AG04449 (cell line): ENCODE data around the gene PPP4R4.

Source experiments
- CTCF ChIA-PET: fragments of 350-600 bp; formaldehyde crosslinking; extraction: SDS; loops from one replicate; lab custom pipeline; 2021; ENCODE audit warnings: antibody characterized with exemption; lab: Yijun Ruan, JAX
- POLR2A ChIA-PET: fragments of 400-600, 350-600 bp; formaldehyde crosslinking; extraction: SDS; loops from one replicate; lab custom pipeline; 2020; ENCODE audit warnings: antibody characterized with exemption, inconsistent platforms; lab: Yijun Ruan, JAX
- DNase-seq: peaks from one replicate; pipeline ENCODE4 v3.0.0-alpha.2; 2010; ENCODE audit warnings: low read depth, low spot score
- H3K4me3 ChIP-seq: 2 replicates; pipeline ENCODE4 v1.5.1; 2011; ENCODE audit warnings: low read depth, mild to moderate bottlenecking, control low read depth, low read length
- CTCF ChIP-seq: IDR thresholded peaks from one replicate; pipeline ENCODE4 v1.5.1; 2011; ENCODE audit warnings: mild to moderate bottlenecking, moderate library complexity, low read length, control low read depth, inconsistent platforms; ENCODE audit not compliant: insufficient read depth; ENCODE audit errors: missing control alignments

The PPP4R4 gene

DNA sequence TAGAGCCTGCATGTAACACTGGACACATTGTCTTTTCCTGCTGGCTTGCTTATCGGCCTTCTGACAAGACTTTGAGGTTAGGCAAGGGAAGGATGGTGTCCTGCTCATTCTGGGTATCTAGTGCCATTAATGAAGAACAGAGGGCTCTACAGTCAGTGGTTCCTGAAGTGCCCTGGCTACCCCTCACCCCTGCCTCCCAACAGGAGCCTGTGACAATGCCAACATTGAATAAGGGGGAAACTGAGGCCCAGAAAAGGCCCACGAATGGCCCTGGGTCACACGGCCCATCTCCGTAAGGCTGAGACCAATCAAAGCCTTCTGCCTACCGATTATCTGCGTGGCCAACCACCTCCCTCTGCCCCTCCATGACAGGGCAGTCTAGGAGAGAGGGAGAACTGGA lies 46.8 kb upstream of the PPP4R4 start:
- ChIA-PET CTCF (interaction anchor here (1.5 to 7.4 kb wide), 4 partner anchors 9 to 187 kb away, joined by 6 to 157 read pairs (median 50); no protein-coding TSS in a partner anchor), POLR2A (interaction anchor here (0.5 kb wide), 1 partner anchor 69 kb away, joined by 3 read pairs; no protein-coding TSS in a partner anchor)
- no peak for TF ChIP-seq CTCF
- no peak for DNase-seq
- no peak overlapping the region for H3K4me3 ChIP-seq

DNA sequence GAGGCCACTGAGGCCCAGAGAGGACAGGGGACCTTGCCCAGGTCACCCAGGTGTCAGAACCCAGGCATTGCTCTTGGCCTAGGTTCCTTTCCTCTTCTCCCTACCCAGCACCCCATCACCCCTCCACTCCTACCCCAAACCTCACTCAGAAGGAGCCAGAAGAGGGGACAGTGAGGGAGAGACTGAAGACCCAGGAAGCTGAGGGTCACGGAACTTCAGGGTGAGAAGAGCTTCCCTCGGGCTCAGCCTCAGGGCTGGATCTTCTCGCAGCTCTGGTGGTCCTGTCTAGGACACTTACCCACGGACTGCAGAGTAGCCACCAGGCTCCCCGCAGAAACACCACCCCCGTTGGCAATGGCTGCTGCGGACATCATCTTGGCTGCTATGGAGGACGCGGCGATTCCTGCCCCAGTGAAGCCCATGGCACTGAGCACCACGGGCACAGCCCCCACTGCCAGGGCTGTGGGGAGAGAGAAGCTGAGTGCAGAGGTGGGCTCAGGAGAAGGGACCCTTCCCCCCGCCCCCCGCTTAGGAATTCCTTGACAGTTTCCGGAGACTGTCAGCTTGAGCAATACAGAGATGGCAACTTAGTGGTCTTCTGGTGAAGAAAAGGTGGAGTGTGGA lies 45.8 kb upstream of the PPP4R4 start:
- no peak for TF ChIP-seq CTCF
- ChIA-PET POLR2A (interaction anchor here (1.0 to 1.3 kb wide), 2 partner anchors 23 to 47 kb away, joined by 3 to 4 read pairs; partner anchors contain the start of genes DDX24 and IFI27L1), CTCF (interaction anchor here (0.8 to 7.4 kb wide), 18 partner anchors 8 to 471 kb away, joined by 3 to 157 read pairs (median 4); partner anchors contain the start of genes DDX24 and IFI27L1)
- DNase-seq: no peak
- H3K4me3 ChIP-seq: peak overlapping the region; percentile 73

DNA sequence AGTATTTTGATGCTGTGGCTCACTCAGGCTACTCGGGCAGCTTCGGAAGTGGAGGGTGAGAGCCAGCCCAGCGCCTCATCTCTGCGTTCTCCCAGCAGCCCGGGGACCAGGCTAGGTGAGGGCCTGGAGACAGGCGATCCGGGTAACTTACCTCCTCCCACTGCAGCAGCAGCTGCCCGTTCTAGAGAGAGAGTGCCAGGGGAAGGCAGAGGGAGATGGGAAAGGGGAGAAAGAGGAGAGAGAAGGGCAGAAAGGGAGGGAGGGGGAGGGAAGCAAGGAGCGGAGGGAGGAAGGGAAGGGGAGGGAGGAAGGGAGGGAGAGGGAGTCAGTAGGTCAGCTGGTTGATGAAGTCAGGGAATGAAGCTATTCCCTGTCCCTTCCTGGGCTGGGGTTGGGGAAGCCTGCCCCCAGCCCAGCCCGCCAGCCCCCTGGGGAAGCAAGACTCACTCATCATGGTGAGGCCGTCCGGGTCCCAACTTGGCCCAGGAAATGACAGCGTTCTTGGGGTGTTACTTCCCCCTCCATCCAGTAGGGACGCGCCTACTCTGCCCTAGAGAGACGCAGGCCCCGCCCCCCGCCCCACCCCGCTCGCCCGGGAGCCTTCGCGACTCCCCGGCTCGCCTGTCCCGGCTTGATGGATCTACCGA lies 44.9 kb upstream of the PPP4R4 start, which contains the start of gene IFI27L2:
IFI27L2 (minus strand) TSS at position 494 of the 647 bp plus-strand sequence; CDS start at position 454, 40 bp downstream.
- H3K4me3 ChIP-seq: peak within 1 kb of the TSS; percentile 73
- TF ChIP-seq CTCF: peak; percentile 29
- ChIA-PET CTCF (interaction anchor here (0.8 to 7.4 kb wide), 19 partner anchors 7 to 470 kb away, joined by 3 to 157 read pairs (median 5); partner anchors contain the start of genes DDX24 and IFI27L1), POLR2A (interaction anchor here (1.0 to 1.3 kb wide), 2 partner anchors 24 to 48 kb away, joined by 3 to 4 read pairs; partner anchors contain the start of genes DDX24 and IFI27L1)
- no peak for DNase-seq

DNA sequence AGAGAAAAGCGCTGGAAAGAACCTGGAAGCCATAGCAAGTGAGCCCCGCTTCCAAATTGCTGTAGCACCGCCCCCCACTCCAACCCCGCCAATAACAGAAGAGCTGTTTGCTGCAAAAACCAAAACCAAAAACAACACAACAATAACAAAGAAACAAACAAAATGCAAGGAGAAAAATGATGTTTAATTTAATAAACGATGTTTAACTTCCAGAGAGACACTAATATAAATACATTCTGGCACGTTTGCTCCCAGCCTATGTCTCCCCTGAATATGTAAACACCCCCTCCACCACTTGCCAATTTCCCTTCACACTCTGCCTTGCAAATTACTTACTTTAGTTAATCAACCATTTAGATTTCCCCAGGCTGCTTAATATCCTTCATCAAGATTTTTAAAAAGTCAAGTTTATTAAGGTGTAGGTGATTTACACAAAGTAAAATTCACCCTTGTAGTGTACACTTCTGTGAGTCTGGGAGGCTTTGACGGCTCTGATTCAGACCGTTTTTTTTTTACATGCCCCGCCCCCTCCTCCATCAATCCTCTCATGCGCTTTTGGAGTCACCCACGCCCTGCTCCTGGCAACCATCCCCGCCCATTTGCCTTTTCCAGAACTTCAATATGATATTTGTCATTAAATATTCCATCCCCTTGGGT lies 44.2 kb upstream of the PPP4R4 start:
- ChIA-PET POLR2A (interaction anchor here (1.3 kb wide), 1 partner anchor 49 kb away, joined by 4 read pairs; the partner anchor contains the start of genes DDX24 and IFI27L1), CTCF (interaction anchor here (0.9 to 7.4 kb wide), 17 partner anchors 9 to 420 kb away, joined by 3 to 157 read pairs (median 22); partner anchors contain the start of genes DDX24 and IFI27L1)
- no peak for TF ChIP-seq CTCF
- H3K4me3 ChIP-seq: peak overlapping the region; percentile 73
- DNase-seq: no peak

GRCh38 chr14:94132285-94132887 lies 41.7 kb upstream of the PPP4R4 start:
- TF ChIP-seq CTCF: peak; percentile 31
- no peak for DNase-seq

More at GRCh38 chr14:94132285-94132887, 41.7 kb upstream of the PPP4R4 start:
- POLR2A ChIA-PET: no interaction called here
- H3K4me3 ChIP-seq: no peak overlapping the region
- CTCF ChIA-PET: interaction anchor here (0.6 to 7.4 kb wide), 48 partner anchors 10 to 539 kb away, joined by 3 to 157 read pairs (median 5); partner anchors contain the start of genes DDX24, IFI27L1, OTUB2 and PPP4R4
